ENCODE results near the gene FOXL1.

The FOXL1 gene

GRCh38 chr16:86540894-86541293 lies 37.5 kb upstream of the FOXL1 start:
- TF ChIP-seq TAF1 (IDR thresholded peaks at IDR 0.05; ENCODE audit: borderline replicate concordance, insufficient read depth, low read length) (no peak), POLR2AphosphoS5 (IDR thresholded peaks at IDR 0.05; ENCODE audit: low read depth, low read length) (no peak), REST (IDR thresholded peaks at IDR 0.05; ENCODE audit: insufficient read depth in 1 of 2, low read depth in 2 of 2, low read length in 2 of 2) (no peak), SIN3A (IDR thresholded peaks at IDR 0.05; ENCODE audit: borderline replicate concordance, insufficient read depth, low read length) (no peak), FOXP2 (optimal IDR thresholded peaks at IDR 0.05; ENCODE audit: borderline replicate concordance, extremely low read depth, extremely low read length, insufficient read depth) (no peak)

DNA sequence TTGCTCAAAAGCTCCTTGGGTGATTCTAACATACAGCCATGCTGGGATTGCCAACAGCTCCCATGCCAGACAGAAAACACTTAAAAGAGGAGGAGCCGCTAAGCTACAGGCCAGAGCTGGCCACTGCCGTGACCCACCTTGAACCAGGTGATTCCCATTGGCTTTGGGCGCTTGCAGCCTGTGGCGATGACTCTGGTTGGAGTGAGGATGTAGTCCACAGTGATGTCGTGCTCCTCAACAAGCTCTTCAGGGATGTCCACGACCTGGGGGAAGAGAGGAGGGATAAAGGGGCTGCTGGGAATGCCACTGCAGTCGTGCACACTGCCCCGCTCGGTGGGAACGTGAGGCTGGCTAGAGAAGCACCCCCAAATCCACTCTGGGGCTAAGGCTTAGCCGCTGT lies 36.8 kb upstream of the FOXL1 start:
- no peak for TF ChIP-seq FOXP2 (optimal IDR thresholded peaks at IDR 0.05; ENCODE audit: borderline replicate concordance, extremely low read depth, extremely low read length, insufficient read depth)
- TF ChIP-seq REST (IDR thresholded peaks at IDR 0.05; ENCODE audit: insufficient read depth in 1 of 2, low read depth in 2 of 2, low read length in 2 of 2), result no peak
- no peak for TF ChIP-seq SIN3A (IDR thresholded peaks at IDR 0.05; ENCODE audit: borderline replicate concordance, insufficient read depth, low read length)
- TF ChIP-seq TAF1 (IDR thresholded peaks at IDR 0.05; ENCODE audit: borderline replicate concordance, insufficient read depth, low read length), result no peak
- TF ChIP-seq POLR2AphosphoS5 (IDR thresholded peaks at IDR 0.05; ENCODE audit: low read depth, low read length), result no peak

- no peak for TF ChIP-seq REST (IDR thresholded peaks at IDR 0.05; ENCODE audit: insufficient read depth in 1 of 2, low read depth in 2 of 2, low read length in 2 of 2)
- no peak for TF ChIP-seq SIN3A (IDR thresholded peaks at IDR 0.05; ENCODE audit: borderline replicate concordance, insufficient read depth, low read length)
- TF ChIP-seq POLR2AphosphoS5 (IDR thresholded peaks at IDR 0.05; ENCODE audit: low read depth, low read length), result no peak
- no peak for TF ChIP-seq TAF1 (IDR thresholded peaks at IDR 0.05; ENCODE audit: borderline replicate concordance, insufficient read depth, low read length)
- TF ChIP-seq FOXP2 (optimal IDR thresholded peaks at IDR 0.05; ENCODE audit: borderline replicate concordance, extremely low read depth, extremely low read length, insufficient read depth), result no peak
These were observed 35.3 kb upstream of the FOXL1 start for GRCh38 chr16:86542756-86543750.

- TF ChIP-seq SIN3A (IDR thresholded peaks at IDR 0.05; ENCODE audit: borderline replicate concordance, insufficient read depth, low read length) (no peak), FOXP2 (optimal IDR thresholded peaks at IDR 0.05; ENCODE audit: borderline replicate concordance, extremely low read depth, extremely low read length, insufficient read depth) (no peak), POLR2AphosphoS5 (IDR thresholded peaks at IDR 0.05; ENCODE audit: low read depth, low read length) (no peak), TAF1 (IDR thresholded peaks at IDR 0.05; ENCODE audit: borderline replicate concordance, insufficient read depth, low read length) (no peak), REST (IDR thresholded peaks at IDR 0.05; ENCODE audit: insufficient read depth in 1 of 2, low read depth in 2 of 2, low read length in 2 of 2) (no peak)
These were observed 32.9 kb upstream of the FOXL1 start for GRCh38 chr16:86545481-86545880.

All from PFSK-1 (cell line).